Activated CD4-positive, alpha-beta T cell treated with anti-CD3 and anti-CD28 coated beads for 24 hours (primary cell): Measurements from ENCODE around the gene SPIRE2.
A peak's percentile ranks its signal among the peaks of the same experiment; 100 is the strongest.

ENCODE experiments used
- DNase-seq, 2 donors: peaks; one replicate each; pipeline ENCODE4 v3.0.0-alpha.2; 2020; ENCODE audit warnings: low read depth in 2 of 2

Gene SPIRE2

GRCh38 chr16:89837014-89837546 lies 8.8 kb downstream of the SPIRE2 start:
- DNase-seq: no peak

DNA sequence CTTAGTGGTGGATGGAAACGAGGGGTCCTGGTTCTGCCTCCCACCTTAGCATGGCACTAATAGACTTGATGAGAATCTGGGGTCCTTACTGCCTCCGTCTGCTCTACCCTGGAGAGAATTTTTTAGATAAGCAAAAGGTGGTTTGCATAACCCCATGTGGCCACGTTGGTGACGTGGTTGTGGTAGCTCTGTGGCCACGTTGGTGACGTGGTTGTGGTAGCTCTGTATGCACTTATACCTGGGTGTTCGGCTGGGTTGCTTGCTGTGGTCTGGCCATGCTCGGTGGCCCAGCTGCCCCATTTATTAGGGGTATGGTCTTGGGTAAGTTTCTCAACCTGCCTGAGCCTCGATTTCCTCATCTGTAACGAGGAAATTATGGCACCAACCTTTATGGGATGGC lies 13.0 kb downstream of the SPIRE2 start:
- DNase-seq: no peak

GRCh38 chr16:89842471-89843408 lies 14.5 kb downstream of the SPIRE2 start:
- no peak for DNase-seq

GRCh38 chr16:89843409-89844350 lies 15.4 kb downstream of the SPIRE2 start:
- no peak for DNase-seq

DNA sequence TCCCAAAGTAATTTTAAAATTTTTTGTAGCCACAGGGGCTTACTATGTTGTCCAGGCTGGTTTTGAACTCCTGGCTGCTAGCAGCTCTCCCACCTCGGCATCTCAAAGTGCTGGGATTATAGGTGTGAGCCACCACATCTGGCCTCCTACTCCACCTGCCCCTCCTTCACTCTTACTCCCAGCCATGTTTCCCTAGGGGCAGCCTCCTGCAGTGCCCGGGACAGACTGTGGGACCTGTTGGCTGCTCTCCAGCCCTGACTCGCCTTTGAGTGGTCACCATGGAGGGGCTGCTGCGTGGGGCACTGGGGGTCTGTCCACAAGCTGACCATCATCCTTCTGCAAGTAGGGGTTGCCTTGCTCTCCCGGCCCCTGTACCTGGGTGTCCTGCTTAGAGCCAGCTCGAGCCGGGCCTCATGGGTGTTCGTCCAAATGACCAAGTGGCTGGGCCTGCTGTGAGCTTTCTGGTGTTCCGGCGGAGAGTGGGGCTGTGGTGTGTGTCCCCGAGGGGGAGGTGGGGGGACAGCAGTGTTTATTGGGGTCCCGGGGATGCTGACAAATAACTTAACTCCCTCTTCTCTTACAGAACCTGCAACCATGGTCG lies 16.6 kb downstream of the SPIRE2 start:
- DNase-seq: no peak

DNA sequence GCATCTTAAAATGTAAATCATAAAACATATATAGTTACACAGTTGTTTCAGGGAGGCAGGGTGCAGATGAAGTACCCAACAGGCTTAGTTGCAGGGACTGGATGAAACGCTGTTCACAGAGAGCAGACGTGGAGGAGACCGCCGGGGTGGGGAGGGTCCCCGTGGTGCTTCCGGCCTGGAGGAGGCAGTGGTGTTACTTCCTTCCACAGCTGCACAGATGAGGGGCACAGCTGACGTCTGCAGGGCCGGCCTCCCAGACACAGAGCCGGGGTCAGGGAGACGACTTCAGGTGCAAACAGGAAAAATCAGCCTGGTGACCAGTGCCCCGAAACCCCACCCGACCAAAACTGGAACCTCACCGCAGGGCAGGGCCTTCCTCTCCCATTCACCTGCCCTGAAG lies 17.1 kb downstream of the SPIRE2 start:
- DNase-seq: no peak

DNA sequence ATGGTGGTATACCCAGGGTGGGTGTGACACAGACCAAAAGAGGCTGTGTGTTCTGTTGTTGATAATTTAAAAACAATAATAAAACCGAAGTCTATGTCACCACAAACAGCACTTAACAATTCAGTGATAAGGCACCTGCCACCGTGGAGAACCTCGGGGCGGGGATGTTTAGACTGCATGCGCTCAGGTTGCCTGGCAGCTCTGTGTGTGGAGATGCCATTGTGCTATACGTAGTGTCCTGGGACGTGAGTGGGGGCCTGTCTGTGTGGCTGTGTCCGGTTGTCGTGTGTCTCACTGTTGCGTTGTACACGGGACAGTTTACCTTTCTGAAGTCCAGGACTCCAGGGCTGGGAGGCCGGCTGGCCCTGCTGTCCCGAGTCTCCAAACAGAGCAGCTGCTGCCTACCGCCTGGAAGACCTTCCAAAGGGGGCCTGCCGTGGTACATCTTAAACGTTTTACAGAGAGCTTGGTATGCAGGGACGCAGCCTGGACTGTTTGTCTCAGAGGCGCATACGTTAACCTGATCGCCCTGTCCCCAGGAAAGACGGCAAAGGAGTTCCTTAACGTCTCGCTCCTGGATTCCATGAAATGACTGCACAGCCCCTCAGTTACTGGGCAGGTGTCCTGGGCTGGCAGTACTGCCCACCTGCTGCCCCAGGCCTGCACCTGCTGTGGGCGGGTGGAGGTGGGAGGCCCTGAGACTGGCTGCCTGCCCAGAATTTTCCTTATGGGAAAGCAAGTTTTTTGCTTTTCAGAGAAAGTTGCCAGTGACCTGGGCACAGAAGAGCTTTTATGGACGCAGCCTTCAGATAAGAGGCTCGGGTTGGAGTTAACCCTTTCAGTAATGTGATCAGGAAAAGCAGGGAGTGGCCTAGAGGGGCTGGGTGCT lies 19.0 kb downstream of the SPIRE2 start:
- DNase-seq: no peak

- no peak for DNase-seq
These were observed 19.6 kb downstream of the SPIRE2 start for GRCh38 chr16:89847940-89848297.

GRCh38 chr16:89848974-89849373 lies 20.7 kb downstream of the SPIRE2 start:
- DNase-seq: no peak

DNA sequence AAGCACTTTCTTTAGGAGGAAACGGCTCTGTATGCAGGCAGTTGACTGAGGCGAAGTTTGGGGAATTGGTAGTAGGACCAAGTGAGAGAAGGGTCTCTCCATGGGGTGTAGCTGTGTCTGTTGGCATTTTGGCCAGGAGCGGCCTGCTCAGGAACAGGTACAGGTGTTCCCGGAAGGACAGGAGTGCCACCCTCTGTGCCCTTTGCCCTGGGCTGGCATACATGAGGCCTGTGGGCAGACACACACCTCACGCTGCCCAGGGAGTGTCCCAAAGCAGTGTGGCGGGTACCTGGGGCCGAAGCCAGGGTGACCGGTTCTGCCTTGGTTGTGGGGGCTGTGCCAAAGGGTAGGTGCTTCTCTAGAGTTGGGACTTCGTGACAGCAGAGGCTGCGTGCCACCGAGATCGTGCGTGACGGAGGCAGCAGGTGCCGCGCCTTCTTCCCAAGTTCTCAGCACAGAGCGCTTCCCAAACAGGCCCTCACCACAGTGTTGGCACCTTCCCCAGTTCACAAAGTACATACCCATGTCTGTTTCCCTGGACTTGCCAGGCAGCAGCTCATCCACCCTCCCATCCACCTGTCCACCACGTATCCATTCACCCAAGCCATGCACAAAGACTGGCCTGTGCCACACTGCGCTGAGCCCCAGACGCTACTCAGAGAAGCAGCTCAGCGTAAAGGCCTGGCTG lies 25.2 kb downstream of the SPIRE2 start:
- no peak for DNase-seq

GRCh38 chr16:89855301-89855945 lies 27.1 kb downstream of the SPIRE2 start:
- no peak for DNase-seq

DNA sequence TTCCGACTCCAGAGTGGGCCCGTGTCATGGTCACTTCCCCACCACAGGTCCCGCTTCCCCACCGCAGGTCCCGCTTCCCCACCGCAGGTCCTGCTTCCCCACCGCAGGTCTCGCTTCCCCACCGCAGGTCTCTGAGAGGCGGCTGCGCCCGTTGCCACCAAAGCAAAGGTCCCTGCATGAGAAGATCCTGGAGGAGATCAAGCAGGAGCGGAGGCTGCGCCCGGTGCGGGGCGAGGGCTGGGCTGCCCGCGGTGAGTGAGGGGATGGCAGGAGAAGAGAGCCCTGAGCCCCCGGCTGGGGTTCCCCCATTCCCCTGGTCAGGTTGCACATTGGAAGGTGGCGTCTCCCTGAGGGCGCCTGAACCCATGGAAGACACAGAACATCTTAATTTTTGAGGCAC lies 27.7 kb downstream of the SPIRE2 start:
- no peak for DNase-seq

DNA sequence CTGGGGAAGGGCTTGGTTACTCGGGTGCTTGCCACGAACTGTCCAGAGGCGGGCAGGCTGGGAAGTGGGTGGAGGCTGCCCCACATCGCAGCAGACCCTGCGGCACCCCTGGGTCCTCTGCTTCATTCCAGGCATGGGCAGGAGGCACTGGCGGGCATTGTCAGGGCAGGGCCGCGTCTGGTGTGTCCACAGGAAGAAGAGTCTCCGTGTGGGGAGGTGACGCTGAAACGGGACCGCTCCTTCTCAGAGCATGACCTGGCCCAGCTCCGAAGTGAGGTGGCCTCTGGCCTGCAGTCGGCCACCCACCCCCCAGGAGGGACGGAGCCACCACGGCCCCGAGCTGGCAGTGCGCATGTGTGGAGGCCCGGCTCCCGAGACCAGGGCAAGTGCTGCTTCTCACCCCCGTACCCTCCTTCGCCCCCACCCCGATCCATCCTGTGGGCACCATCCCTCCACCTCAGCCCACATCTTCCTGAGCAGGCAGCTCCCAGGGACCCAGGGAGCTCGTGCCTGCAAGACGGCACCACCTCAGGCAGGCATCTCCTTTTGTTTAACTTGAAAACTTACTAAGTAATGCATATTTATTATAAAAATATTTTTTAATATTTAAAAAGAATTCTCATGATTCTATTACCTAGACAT lies 30.8 kb downstream of the SPIRE2 start:
- no peak for DNase-seq

DNA sequence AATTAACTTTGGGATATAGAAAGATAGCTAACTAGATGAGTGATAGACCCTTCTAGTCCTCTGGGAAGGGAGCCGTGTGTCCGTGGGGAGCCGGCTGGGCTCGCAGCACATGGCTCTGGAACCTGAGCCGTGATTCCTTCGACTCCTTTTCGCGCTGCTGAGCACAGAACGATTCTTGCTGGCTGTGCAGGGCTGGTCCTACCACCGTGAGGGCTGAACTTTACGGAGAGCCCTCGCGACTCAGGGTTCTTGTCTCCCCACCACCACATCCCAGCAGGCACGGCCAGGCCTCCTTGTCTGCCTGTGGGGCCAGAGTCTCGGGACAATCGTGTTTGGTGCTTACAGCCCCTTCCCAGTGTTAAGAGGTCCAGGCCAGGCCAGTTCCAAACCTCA lies 31.3 kb downstream of the SPIRE2 start:
- no peak for DNase-seq

DNA sequence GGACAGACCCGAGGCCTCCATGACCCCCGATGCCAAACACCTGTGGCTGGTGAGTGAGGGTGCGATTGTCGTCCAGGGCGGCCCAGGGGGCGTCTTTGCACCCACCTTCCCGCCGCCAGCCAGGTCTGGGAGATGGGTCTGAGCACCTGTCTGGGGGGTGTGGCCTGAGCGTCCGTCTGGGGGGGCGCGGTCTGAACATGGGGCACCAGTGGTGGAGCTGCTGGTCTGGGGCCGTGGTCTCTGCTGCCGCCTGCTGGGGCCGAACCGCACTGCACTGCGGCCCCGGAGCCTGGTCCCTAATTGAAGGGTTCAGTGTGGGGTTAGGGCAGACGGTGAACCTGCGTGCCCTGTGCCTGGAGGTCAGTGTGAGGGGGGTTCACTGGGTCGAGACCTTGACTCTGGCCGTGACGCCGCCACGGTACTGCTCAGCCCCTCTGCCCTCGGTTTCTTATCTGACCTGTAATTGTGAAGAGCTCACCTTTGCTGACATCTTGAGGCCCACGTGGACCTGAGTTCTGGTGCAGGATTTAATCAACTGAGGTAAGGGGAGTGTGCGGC lies 32.6 kb downstream of the SPIRE2 start:
- peak; percentile 69 to 72 for DNase-seq

- DNase-seq: no peak
These were observed 33.4 kb downstream of the SPIRE2 start for GRCh38 chr16:89861648-89862047.

- DNase-seq: no peak
These were observed 34.5 kb downstream of the SPIRE2 start for GRCh38 chr16:89862732-89863131.

- DNase-seq: no peak
These were observed 35.7 kb downstream of the SPIRE2 start for GRCh38 chr16:89863741-89864526.
